Measurements from ENCODE around the gene TFG. TPM values are rescaled to one million over a fixed set of nuclear protein-coding genes. Genes with fewer than 3 reads are reported as not detected.

The TFG gene
- total and polyA plus RNA-seq, 2 of the 4 experiments (the other 2 are of a cell fraction) = 47.7 to 165 TPM

- Histone ChIP-seq H4K5ac (ENCODE audit: low read depth, low read length) (no peak overlapping the region), H2BK5ac (ENCODE audit: low read depth, low read length, poor library complexity, severe bottlenecking) (no peak overlapping the region), H3K18ac (ENCODE audit: low read depth, low read length) (no peak overlapping the region), H2AFZ (replicated peaks; ENCODE audit: low read length, poor library complexity) (no peak overlapping the region), H4K91ac (ENCODE audit: insufficient read depth, low read depth, low read length) (no peak overlapping the region), H3K4me3 (ENCODE audit: insufficient read depth, low read depth, low read length) (no peak overlapping the region), H3K79me1 (ENCODE audit: low read depth in 1 of 2, low read length in 2 of 2) (no peaks in the 10 kb centered on the region; a peak in 1 of 4 replicates), H3K9me3 (ENCODE audit: control insufficient read depth, insufficient read depth, low read length) (no peaks in the 10 kb centered on the region), H2AK5ac (ENCODE audit: low read depth, low read length) (no peak overlapping the region), H2BK20ac (ENCODE audit: low read depth, low read length) (no peak overlapping the region), H2AK9ac (replicated peaks; ENCODE audit: low read depth, low read length, poor library complexity) (no peak overlapping the region), H4K8ac (ENCODE audit: low read depth in 2 of 2, low read length in 2 of 2) (no peak overlapping the region), H2BK15ac (ENCODE audit: low read depth, low read length) (no peak overlapping the region), H3K27me3 (ENCODE audit: control insufficient read depth, insufficient read depth, low read length) (no peaks in the 10 kb centered on the region), H3K23ac (ENCODE audit: low read depth, low read length) (no peak overlapping the region), H3K9me1 (ENCODE audit: insufficient read depth, low read length) (peaks cover 9% of the 10 kb centered on the region; the same call in 1 of the 2 replicates), H3K4me1 (ENCODE audit: control insufficient read depth, insufficient read depth, low read length) (peaks cover 2% of the 10 kb centered on the region; the same call in 1 of the 2 replicates), H3K9ac (ENCODE audit: low read depth, low read length) (no peak overlapping the region), H3K56ac (ENCODE audit: extremely low read depth, insufficient read depth, low read length) (no peak overlapping the region), H3K4ac (ENCODE audit: low read depth, low read length) (no peak overlapping the region), H3K36me3 (ENCODE audit: control insufficient read depth, insufficient read depth, low read length) (peaks cover 5% of the 10 kb centered on the region; the same call in 1 of the 2 replicates), H3K14ac (replicated peaks; ENCODE audit: low read depth, low read length) (no peak overlapping the region), H2BK120ac (ENCODE audit: low read depth, low read length) (no peak overlapping the region), H3K27ac (ENCODE audit: insufficient read depth, low read length) (no peak overlapping the region), H4K20me1 (ENCODE audit: insufficient read depth, low read length) (no peaks in the 10 kb centered on the region; the same call in 1 of the 2 replicates), H3K4me2 (ENCODE audit: low read depth, low read length) (no peak overlapping the region)
- no TSS peak for BruUV-seq (replicated peaks)
- dilution Hi-C loops (cut with HindIII; ENCODE audit: low sequenced_read_pairs, unreplicated experiment) (no loop called here), in situ Hi-C loops (cut with MboI; ENCODE audit: low sequenced_read_pairs) (no loop called here), intact Hi-C loops (cut with micrococcal nuclease) (no loop called here)
- no peak for DNase-seq
- whole genome bisulfite sequencing, 2 experiments (ENCODE audit: extremely low coverage in 2 of 2, insufficient read length in 1 of 2) = 67% methylated on average over 1 of the region's 2 CpGs; no CpG with 5 or more reads in 1 of the 2 experiments
- ATAC-seq (ENCODE audit: low read depth) = no peak
- ChIA-PET CTCF (interaction anchor here (0.6 kb wide), 1 partner anchor 264 kb away, joined by 4 read pairs; the partner anchor contains the start of gene TMEM45A), POLR2A (ENCODE audit: unreplicated experiment) (no interaction called here)
- TF ChIP-seq MAZ (IDR thresholded peaks at IDR 0.05; ENCODE audit: borderline replicate concordance, low read depth, low read length) = no peak
- TF ChIP-seq RFX5 (IDR thresholded peaks at IDR 0.05; ENCODE audit: low read depth, low read length) = no peak
- no peak for TF ChIP-seq RCOR1 (IDR thresholded peaks at IDR 0.05; ENCODE audit: insufficient replicate concordance, low read length)
- TF ChIP-seq USF2 (IDR thresholded peaks at IDR 0.05; ENCODE audit: low read depth, low read length) = no peak
- TF ChIP-seq POLR2A (IDR thresholded peaks at IDR 0.05; ENCODE audit: low read depth, low read length) = no peak
- TF ChIP-seq SMC3 (IDR thresholded peaks at IDR 0.05; ENCODE audit: low read depth, low read length) = no peak
- TF ChIP-seq MXI1 (IDR thresholded peaks at IDR 0.05; ENCODE audit: borderline replicate concordance, low read depth, low read length) = no peak
- no peak for TF ChIP-seq CHD1 (IDR thresholded peaks at IDR 0.05; ENCODE audit: low read depth, low read length)
- no peak for TF ChIP-seq CTCF (conservative IDR thresholded peaks at IDR 0.05; ENCODE audit: low read depth, low read length)
- no peak for TF ChIP-seq FOS (IDR thresholded peaks at IDR 0.05; ENCODE audit: low read depth, low read length)
Observed at GRCh38 chr3:100756441-100756840, 47.1 kb downstream of the TFG start.

Data from IMR-90 (cell line).